ENCODE data around the gene ABCG4. TPM values are rescaled to one million over a fixed set of nuclear protein-coding genes. Genes with fewer than 3 reads are reported as not detected.

The ABCG4 gene
- total and polyA plus RNA-seq, 9 donors: 0.06 to 1.3 (median 0.32) TPM; not detected in 3

- H3K36me3 ChIP-seq: no peaks in the 10 kb centered on the region
- intact Hi-C loops (cut with DNase I): no loop called here
- 87 to 90% (median 89%) methylated on average over 5 of the region's 5 CpGs for WGBS, 3 donors
- DNase-seq: no peak
- no peak overlapping the region for H3K27ac ChIP-seq
- H3K4me1 ChIP-seq (ENCODE audit: insufficient read depth): no peaks in the 10 kb centered on the region
- TF ChIP-seq POLR2A (IDR thresholded peaks at IDR 0.05) (no peak), EP300 (IDR thresholded peaks at IDR 0.05) (no peak), CTCF (IDR thresholded peaks at IDR 0.05) (no peak)
- no peak overlapping the region for H3K4me3 ChIP-seq
- no peaks in the 10 kb centered on the region for H3K9me3 ChIP-seq
- no peaks in the 10 kb centered on the region for H3K27me3 ChIP-seq
Measured at GRCh38 chr11:119114351-119114750, 34.5 kb upstream of the ABCG4 start.

GRCh38 chr11:119115484-119116234 is 33.2 kb upstream of the ABCG4 start:
- Histone ChIP-seq H3K4me1 (ENCODE audit: insufficient read depth) (peaks cover 2% of the 10 kb centered on the region), H3K4me3 (no peak overlapping the region), H3K36me3 (no peaks in the 10 kb centered on the region), H3K27me3 (no peaks in the 10 kb centered on the region), H3K27ac (no peak overlapping the region), H3K9me3 (no peaks in the 10 kb centered on the region)
- TF ChIP-seq EP300 (IDR thresholded peaks at IDR 0.05): no peak
- DNase-seq: no peak
- intact Hi-C loops (cut with DNase I): no loop called here
- 65 to 69% (median 66%) methylated on average over 24 of the region's 24 CpGs for WGBS, 3 donors

GRCh38 chr11:119116235-119116594 is 32.6 kb upstream of the ABCG4 start:
- Histone ChIP-seq H3K36me3 (no peaks in the 10 kb centered on the region), H3K27me3 (no peaks in the 10 kb centered on the region), H3K4me1 (ENCODE audit: insufficient read depth) (peaks cover 2% of the 10 kb centered on the region), H3K9me3 (no peaks in the 10 kb centered on the region), H3K27ac (no peak overlapping the region), H3K4me3 (no peak overlapping the region)
- no peak for TF ChIP-seq CTCF (IDR thresholded peaks at IDR 0.05)
- TF ChIP-seq EP300 (IDR thresholded peaks at IDR 0.05): no peak
- no peak for TF ChIP-seq POLR2A (IDR thresholded peaks at IDR 0.05)
- intact Hi-C loops (cut with DNase I): no loop called here
- DNase-seq: no peak
- WGBS, 3 donors: 78 to 89% (median 82%) methylated on average over 10 of the region's 10 CpGs

- intact Hi-C loops (cut with DNase I): no loop called here
- H3K36me3 ChIP-seq: no peaks in the 10 kb centered on the region
- H3K4me1 ChIP-seq (ENCODE audit: insufficient read depth): peaks cover 2% of the 10 kb centered on the region
- no peak overlapping the region for H3K27ac ChIP-seq
- H3K27me3 ChIP-seq: no peaks in the 10 kb centered on the region
- 63 to 65% (median 64%) methylated on average over 5 of the region's 5 CpGs for WGBS, 3 donors
- no peak overlapping the region for H3K4me3 ChIP-seq
- H3K9me3 ChIP-seq: no peaks in the 10 kb centered on the region
- no peak for DNase-seq
- TF ChIP-seq EP300 (IDR thresholded peaks at IDR 0.05): no peak
- no peak for TF ChIP-seq POLR2A (IDR thresholded peaks at IDR 0.05)
- no peak for TF ChIP-seq CTCF (IDR thresholded peaks at IDR 0.05)
Measured at GRCh38 chr11:119116601-119117000, 32.3 kb upstream of the ABCG4 start.

GRCh38 chr11:119117004-119117706 is 31.7 kb upstream of the ABCG4 start:
- no peaks in the 10 kb centered on the region for H3K9me3 ChIP-seq
- DNase-seq: no peak
- WGBS, 3 donors: 85 to 92% (median 90%) methylated on average over 3 of the region's 3 CpGs
- no peaks in the 10 kb centered on the region for H3K36me3 ChIP-seq
- peaks cover 4% of the 10 kb centered on the region for H3K4me1 ChIP-seq (ENCODE audit: insufficient read depth)
- intact Hi-C loops (cut with DNase I): no loop called here
- H3K27me3 ChIP-seq: no peaks in the 10 kb centered on the region
- H3K4me3 ChIP-seq: no peak overlapping the region
- TF ChIP-seq POLR2A (IDR thresholded peaks at IDR 0.05): no peak
- no peak for TF ChIP-seq EP300 (IDR thresholded peaks at IDR 0.05)
- no peak for TF ChIP-seq CTCF (IDR thresholded peaks at IDR 0.05)
- H3K27ac ChIP-seq: no peak overlapping the region
